Glutamatergic neuron (in vitro differentiated cells): ENCODE data around the gene NETO2. TPM values are rescaled to one million over a fixed set of nuclear protein-coding genes. Genes with fewer than 3 reads are reported as not detected.

Experiments
- DNase-seq: peaks from one replicate; pipeline ENCODE4 v3.0.0; 2022
- H3K27ac Mint-ChIP-seq: one replicate; pipeline ENCODE4 v1.8.0; 2020; ENCODE audit warnings: mild to moderate bottlenecking, mixed read lengths, inconsistent platforms; ENCODE audit not compliant: unreplicated experiment
- H3K27me3 Mint-ChIP-seq: one replicate; pipeline ENCODE4 v1.8.0; 2020; ENCODE audit warnings: mild to moderate bottlenecking, moderate library complexity, mixed read lengths, inconsistent platforms; ENCODE audit not compliant: unreplicated experiment
- H3K36me3 Mint-ChIP-seq: one replicate; pipeline ENCODE4 v1.8.0; 2020; ENCODE audit warnings: mild to moderate bottlenecking, mixed read lengths, inconsistent platforms; ENCODE audit not compliant: unreplicated experiment
- H3K4me1 Mint-ChIP-seq: one replicate; pipeline ENCODE4 v1.8.0; 2020; ENCODE audit warnings: mild to moderate bottlenecking, low read depth, mixed read lengths, inconsistent platforms; ENCODE audit not compliant: unreplicated experiment
- H3K4me3 Mint-ChIP-seq: one replicate; pipeline ENCODE4 v1.8.0; 2020; ENCODE audit warnings: mild to moderate bottlenecking, mixed read lengths, inconsistent platforms; ENCODE audit not compliant: unreplicated experiment
- H3K9me3 Mint-ChIP-seq: one replicate; pipeline ENCODE4 v1.8.0; 2020; ENCODE audit warnings: mild to moderate bottlenecking, moderate library complexity, mixed read lengths, inconsistent platforms; ENCODE audit not compliant: unreplicated experiment
- CTCF ChIP-seq: fragments of 200-600 bp; sonication (generic); IDR thresholded peaks from one replicate; pipeline ENCODE4 v1.5.0; 2021; ENCODE audit not compliant: partially characterized antibody, unreplicated experiment
- total RNA-seq: library from RNA; stranded (reverse); fragmentation: NEBNext Ultra II Directional; extraction: Animal tissue kit (Norgen Biotek cat#: 25700); gene quantifications from one replicate; pipeline ENCODE4 v1.2.1, GENCODE V29; 2021; ENCODE audit not compliant: unreplicated experiment

The NETO2 gene
- total RNA-seq, 1 donor from 2014 or later, result 26.3 TPM

GRCh38 chr16:47028767-47029377 is 114.9 kb downstream of the NETO2 start:
- H3K4me1 Mint-ChIP-seq, result peaks cover 7% of the 10 kb centered on the region
- no peak overlapping the region for H3K27ac Mint-ChIP-seq
- no peak for TF ChIP-seq CTCF
- no peaks in the 10 kb centered on the region for H3K36me3 Mint-ChIP-seq
- no peak for DNase-seq
- H3K9me3 Mint-ChIP-seq, result no peaks in the 10 kb centered on the region
- H3K4me3 Mint-ChIP-seq, result no peak overlapping the region
- H3K27me3 Mint-ChIP-seq, result peaks cover 3% of the 10 kb centered on the region

Other genes with a start within 250 kb of the NETO2 start
- gene DNAJA2, start 170.3 kb downstream of the NETO2 start, total RNA-seq, result 95.8 TPM